ENCODE measurements around the gene SH3D21. TPM values are rescaled to one million over a fixed set of nuclear protein-coding genes. Genes with fewer than 3 reads are reported as not detected.

SH3D21 gene
- total RNA-seq, 4 donors from 2014 or later, result 11.3 to 11.8 TPM; not detected in 2

DNA sequence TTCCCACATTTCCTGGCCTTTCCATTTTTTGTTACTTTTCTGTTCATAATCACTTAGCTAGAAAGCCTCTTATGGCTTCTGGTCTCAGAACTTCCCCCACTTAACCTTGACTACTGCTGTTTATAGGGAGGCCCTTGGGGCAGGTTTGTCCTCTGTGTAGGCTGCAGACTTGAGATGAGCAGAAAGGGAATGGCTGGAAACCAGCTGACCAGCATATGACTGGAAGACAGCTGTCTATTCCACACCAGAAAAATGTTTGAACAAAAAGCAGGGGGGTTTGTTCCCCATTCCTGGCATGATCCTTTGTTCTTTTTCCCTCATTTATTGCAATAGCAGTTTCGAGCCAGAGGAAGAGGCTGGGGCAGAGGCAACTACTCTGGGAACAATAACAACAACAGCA, 4.9 kb upstream of the SH3D21 start:
- Histone ChIP-seq H3K27ac (no peak overlapping the region), H3K27me3 (no peaks in the 10 kb centered on the region), H3K36me3 (no peaks in the 10 kb centered on the region), H3K4me3 (no peak overlapping the region), H3K9me3 (no peaks in the 10 kb centered on the region), H3K4me1 (peaks cover 4 to 6% of the 10 kb centered on the region in 2 donors)
- intact Hi-C loops (cut with DNase I; ENCODE audit: low total_unique reads), result no loop called here
- no peak for DNase-seq
- no peak for TF ChIP-seq POLR2A (IDR thresholded peaks at IDR 0.05)
- TF ChIP-seq, protein P1, sequence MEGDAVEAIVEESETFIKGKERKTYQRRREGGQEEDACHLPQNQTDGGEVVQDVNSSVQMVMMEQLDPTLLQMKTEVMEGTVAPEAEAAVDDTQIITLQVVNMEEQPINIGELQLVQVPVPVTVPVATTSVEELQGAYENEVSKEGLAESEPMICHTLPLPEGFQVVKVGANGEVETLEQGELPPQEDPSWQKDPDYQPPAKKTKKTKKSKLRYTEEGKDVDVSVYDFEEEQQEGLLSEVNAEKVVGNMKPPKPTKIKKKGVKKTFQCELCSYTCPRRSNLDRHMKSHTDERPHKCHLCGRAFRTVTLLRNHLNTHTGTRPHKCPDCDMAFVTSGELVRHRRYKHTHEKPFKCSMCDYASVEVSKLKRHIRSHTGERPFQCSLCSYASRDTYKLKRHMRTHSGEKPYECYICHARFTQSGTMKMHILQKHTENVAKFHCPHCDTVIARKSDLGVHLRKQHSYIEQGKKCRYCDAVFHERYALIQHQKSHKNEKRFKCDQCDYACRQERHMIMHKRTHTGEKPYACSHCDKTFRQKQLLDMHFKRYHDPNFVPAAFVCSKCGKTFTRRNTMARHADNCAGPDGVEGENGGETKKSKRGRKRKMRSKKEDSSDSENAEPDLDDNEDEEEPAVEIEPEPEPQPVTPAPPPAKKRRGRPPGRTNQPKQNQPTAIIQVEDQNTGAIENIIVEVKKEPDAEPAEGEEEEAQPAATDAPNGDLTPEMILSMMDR (IDR thresholded peaks at IDR 0.05), result no peak

DNA sequence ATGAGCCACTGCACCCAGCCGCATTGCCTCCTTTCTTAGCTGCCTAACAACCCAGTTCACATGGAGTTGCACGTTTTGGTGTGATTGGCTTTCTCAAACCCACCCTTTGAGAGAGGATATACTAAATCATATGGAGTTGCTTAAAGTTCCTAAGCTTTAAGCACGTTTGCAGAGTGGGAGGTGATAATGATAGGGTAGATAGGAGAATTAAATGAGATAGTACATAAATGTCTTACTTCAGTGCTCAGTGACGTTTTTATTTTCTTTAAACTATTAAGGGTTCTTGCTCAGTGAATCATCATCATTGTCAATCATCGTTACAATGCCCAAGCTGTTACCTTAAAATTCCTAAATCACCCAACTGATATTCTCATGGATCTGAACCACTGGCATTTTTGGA, 2.9 kb upstream of the SH3D21 start:
- Histone ChIP-seq H3K4me3 (no peak overlapping the region), H3K36me3 (no peaks in the 10 kb centered on the region), H3K9me3 (no peaks in the 10 kb centered on the region), H3K4me1 (peaks cover 6 to 16% of the 10 kb centered on the region in 2 donors), H3K27ac (no peak overlapping the region), H3K27me3 (no peaks in the 10 kb centered on the region)
- TF ChIP-seq, protein P1 (IDR thresholded peaks at IDR 0.05), result no peak
- TF ChIP-seq POLR2A (IDR thresholded peaks at IDR 0.05), result no peak
- no peak for DNase-seq
- intact Hi-C loops (cut with DNase I; ENCODE audit: low total_unique reads), result no loop called here

DNA sequence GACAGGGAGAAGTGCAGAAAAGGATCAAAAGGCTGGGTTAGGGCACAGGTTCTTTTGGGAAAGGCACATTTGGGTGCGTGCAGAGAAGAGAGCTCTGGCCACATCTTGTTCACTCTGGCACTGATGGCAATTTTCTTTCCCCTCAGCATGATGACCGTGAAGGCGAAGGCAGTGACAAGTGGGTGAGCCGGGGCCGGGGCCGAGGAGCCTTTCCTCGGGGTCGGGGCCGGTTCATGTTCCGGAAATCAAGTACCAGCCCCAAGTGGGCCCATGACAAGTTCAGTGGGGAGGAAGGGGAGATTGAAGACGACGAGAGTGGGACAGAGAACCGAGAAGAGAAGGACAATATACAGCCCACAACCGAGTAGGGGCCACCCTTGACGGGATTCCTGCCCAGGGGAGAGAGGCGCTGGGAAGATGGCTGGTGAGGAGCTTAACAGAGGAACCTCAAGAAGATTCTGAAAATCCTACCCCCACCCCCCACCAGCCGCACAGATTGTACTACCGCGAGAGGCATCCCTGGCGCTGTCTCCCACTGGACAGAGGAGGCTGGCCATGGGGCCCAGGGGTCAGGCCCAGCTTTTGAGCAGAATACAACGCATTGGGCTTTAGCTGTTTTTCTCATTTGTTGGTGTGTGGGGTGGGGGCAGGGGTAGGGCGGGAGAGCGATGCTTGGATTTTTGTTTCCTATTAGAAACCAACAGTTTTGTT, 2.4 kb upstream of the SH3D21 start:
- TF ChIP-seq, protein P1 (IDR thresholded peaks at IDR 0.05), result no peak
- no peak for TF ChIP-seq POLR2A (IDR thresholded peaks at IDR 0.05)
- H3K9me3 ChIP-seq, result no peaks in the 10 kb centered on the region
- intact Hi-C loops (cut with DNase I; ENCODE audit: low total_unique reads), result no loop called here
- H3K36me3 ChIP-seq, result no peaks in the 10 kb centered on the region
- no peaks in the 10 kb centered on the region for H3K27me3 ChIP-seq
- no peak for DNase-seq
- H3K27ac ChIP-seq, result no peak overlapping the region
- H3K4me3 ChIP-seq, result no peak overlapping the region
- H3K4me1 ChIP-seq, result peaks cover 6 to 16% of the 10 kb centered on the region in 2 donors

DNA sequence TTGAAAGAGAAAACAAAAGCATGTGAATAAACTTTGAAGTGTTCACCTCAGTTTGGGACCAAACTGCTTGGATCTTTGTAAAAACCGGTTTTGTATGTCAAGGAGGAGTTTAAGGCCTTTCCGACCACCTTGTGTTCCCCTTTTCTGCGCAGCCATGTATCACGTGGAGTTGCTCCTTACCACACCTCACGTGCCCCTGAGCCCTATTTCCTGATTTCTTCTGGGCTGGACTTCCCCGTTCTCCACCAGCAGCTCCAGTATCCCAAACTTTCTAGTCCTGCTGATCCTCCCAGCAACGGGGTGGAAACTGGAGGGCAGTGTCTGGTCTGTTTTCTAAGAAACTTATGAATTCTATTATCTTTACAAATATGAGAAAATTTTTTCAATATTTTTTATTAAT, 1.6 kb upstream of the SH3D21 start:
- TF ChIP-seq, protein P1 (IDR thresholded peaks at IDR 0.05), result no peak
- TF ChIP-seq POLR2A (IDR thresholded peaks at IDR 0.05), result no peak
- no peak overlapping the region for H3K4me3 ChIP-seq
- no peak overlapping the region for H3K27ac ChIP-seq
- intact Hi-C loops (cut with DNase I; ENCODE audit: low total_unique reads), result no loop called here
- H3K9me3 ChIP-seq, result no peaks in the 10 kb centered on the region
- peaks cover 4 to 16% of the 10 kb centered on the region in 2 donors for H3K4me1 ChIP-seq
- H3K27me3 ChIP-seq, result no peaks in the 10 kb centered on the region
- DNase-seq, result no peak
- no peaks in the 10 kb centered on the region for H3K36me3 ChIP-seq

DNA sequence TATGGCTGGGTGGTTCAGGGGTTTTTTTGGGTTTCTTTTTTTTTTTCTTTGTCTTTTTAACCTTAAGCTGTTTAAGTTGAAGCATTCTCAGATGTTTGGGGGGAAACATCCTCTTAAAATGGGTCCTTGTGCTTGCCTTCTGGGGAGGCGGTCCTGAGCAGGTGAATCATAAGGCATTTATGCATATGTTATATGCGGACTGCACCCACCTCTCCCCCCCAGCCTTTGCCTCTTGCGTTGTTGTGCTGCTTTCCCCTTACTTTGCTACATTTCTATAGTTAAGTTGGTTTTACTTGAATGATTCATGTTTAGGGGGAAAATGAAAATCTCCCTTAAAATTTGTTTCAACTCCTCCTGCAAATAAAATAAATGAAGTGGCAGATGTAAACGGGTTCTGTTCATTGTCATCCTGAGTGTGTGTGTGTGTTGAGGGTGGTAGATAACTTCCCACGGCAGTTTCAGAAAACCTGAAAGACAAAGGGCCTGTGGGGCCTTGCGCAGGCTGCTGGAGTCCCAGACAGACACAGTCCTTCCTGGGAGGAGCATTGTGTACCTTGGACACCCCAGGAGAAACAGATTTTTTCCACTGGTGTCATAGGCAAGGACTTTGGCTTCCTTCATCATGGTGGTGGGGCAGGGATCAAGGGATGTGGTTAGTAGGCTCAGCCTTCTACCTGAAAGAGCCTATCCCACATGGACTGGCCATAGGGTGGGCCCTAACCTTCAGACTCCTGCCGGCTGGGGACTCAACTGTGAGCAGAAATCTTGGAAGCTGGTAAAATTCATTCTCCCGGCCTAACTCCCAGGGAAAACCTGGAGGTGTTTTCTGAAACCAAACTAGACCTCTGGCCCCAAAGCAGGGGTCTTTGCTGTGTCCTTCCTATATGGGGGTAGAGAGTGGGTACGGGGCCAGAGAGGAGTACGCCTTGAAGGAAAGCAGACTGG, 926 bp upstream of the SH3D21 start:
- DNase-seq, result no peak
- H3K36me3 ChIP-seq, result no peaks in the 10 kb centered on the region
- H3K27ac ChIP-seq, result peak overlapping the region in 1 of 2 donors; percentile 78
- no peak for TF ChIP-seq POLR2A (IDR thresholded peaks at IDR 0.05)
- TF ChIP-seq, protein P1 (IDR thresholded peaks at IDR 0.05), result no peak
- intact Hi-C loops (cut with DNase I; ENCODE audit: low total_unique reads), result no loop called here
- H3K9me3 ChIP-seq, result no peaks in the 10 kb centered on the region
- no peaks in the 10 kb centered on the region for H3K27me3 ChIP-seq
- H3K4me1 ChIP-seq, result peaks cover 0 to 16% of the 10 kb centered on the region in 2 donors
- no peak overlapping the region for H3K4me3 ChIP-seq
